Measurements from ENCODE around the gene VKORC1.

Gene VKORC1

GRCh38 chr16:31129568-31130335 is 35.2 kb upstream of the VKORC1 start:
- DNase-seq, result no peak

- DNase-seq, result no peak
These were observed 34.3 kb upstream of the VKORC1 start for GRCh38 chr16:31128711-31129567.

GRCh38 chr16:31127182-31127581 is 32.6 kb upstream of the VKORC1 start:
- no peak for DNase-seq

GRCh38 chr16:31125844-31126243 is 31.2 kb upstream of the VKORC1 start:
- no peak for DNase-seq

GRCh38 chr16:31120129-31120528 is 25.5 kb upstream of the VKORC1 start:
- DNase-seq, result no peak

GRCh38 chr16:31118223-31119155 is 23.9 kb upstream of the VKORC1 start:
- no peak for DNase-seq

DNA sequence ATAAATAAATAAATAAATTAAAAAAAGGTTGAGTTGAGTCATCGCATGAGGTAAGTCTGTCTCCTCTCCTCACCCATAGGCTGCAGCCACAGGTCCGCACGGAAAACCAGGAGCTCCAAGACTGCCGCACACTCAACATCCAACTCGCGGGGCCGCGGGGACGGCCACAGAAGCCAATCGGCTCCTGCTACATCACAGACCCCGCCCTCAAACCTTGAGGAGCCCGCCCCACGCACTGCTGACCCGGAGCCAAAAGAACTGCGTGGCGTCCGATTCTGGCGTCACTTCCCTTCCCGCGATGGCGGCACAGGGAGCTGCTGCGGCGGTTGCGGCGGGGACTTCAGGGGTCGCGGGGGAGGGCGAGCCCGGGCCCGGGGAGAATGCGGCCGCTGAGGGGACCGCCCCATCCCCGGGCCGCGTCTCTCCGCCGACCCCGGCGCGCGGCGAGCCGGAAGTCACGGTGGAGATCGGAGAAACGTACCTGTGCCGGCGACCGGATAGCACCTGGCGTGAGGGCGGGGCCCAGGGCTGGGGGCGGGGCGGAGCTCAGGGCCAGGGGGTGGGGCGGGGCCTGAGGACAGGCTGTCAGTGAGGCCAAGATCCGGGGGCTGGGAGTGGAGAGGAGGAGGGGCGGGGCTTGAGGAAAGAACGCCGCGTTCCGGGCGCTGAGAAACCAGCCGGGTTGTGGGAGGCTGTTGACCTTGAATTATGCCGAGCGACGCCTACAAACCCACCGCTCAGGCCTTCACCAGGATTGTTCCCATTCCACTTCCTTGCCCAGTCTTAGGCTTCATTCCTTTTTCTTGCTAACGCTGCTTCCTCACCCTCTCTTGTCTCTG is 23.0 kb upstream of the VKORC1 start, which contains the start of gene KAT8:
KAT8 (plus strand) TSS at position 281 of the 839 bp plus-strand sequence; CDS start at position 299, 18 bp downstream.
- DNase-seq, result no peak

DNA sequence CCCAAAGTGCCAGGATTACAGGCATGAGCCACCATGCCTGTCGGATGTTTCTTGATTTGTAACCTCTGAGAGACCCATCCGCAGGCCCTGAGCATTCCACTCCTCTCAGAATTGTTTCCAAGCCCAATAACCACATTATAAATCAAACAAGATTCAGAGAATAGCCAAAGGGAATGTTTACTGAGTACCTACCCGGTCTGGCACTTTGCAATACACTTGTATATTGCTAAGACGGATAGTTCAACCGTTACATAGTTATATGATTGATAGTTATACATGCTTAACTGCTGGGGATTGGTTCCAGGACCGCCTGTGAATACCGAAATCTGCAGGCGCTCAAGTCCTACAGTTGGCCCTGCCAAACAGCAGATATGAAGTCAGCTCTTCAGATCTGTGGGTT is 19.9 kb upstream of the VKORC1 start:
- no peak for DNase-seq

GRCh38 chr16:31113121-31114120 is 18.8 kb upstream of the VKORC1 start:
- DNase-seq, result no peak

- no peak for DNase-seq
These were observed 18.1 kb upstream of the VKORC1 start for GRCh38 chr16:31112711-31113110.

- no peak for DNase-seq
These were observed 17.4 kb upstream of the VKORC1 start for GRCh38 chr16:31111881-31112466.

DNA sequence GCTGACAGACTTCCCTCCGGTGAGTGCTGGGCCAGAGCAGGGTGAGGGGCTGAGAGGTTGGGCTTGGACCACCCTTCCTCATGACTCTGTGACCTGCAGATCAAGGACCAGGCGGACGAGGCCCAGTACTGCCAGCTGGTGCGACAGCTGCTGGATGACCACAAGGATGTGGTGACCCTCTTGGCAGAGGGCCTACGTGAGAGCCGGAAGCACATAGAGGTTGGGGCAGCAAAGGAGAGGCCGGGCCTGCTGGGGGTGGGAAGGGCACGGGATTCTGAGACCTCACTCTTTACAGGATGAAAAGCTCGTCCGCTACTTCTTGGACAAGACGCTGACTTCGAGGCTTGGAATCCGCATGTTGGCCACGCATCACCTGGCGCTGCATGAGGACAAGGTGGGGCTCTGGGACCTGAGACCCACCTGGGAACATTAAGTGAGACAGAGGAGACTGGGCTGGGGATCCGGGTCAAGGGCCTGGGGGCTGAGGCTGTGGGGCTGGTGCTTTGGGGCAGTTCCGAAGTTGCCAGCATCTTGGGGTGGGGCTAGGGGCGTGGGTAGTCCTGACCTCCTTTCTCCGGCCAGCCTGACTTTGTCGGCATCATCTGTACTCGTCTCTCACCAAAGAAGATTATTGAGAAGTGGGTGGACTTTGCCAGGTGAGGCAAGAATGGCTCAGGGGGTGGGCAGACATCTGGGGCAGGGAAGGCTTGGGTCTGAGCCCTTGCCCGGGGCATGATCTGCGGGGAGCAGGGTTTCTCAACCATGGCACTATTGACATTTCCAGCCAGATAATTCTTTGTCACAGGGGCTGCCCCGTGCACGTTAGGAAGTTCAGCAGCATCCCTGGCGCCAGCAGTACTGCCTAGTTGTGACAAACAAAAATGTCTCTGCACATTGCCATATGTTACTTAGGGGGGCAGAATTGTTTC is 15.8 kb upstream of the VKORC1 start:
- no peak for DNase-seq

DNA sequence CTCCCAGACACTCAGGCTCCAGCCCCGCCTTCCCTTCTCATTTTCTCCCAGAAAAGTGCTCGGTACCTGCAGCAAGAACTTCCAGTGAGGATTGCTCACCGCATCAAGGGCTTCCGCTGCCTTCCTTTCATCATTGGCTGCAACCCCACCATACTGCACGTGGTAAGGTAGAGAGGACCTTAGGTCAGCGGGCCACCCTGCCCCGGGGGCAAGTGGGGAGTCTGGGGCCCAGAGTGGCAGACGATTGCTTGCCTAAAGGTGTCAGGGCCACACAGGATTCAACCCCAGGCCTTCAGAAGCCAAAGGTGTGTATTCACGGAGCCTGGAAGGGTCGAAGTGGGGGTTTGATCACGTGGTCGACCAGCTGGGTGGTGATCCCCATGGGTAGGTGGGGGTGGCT is 15.0 kb upstream of the VKORC1 start:
- no peak for DNase-seq

DNA sequence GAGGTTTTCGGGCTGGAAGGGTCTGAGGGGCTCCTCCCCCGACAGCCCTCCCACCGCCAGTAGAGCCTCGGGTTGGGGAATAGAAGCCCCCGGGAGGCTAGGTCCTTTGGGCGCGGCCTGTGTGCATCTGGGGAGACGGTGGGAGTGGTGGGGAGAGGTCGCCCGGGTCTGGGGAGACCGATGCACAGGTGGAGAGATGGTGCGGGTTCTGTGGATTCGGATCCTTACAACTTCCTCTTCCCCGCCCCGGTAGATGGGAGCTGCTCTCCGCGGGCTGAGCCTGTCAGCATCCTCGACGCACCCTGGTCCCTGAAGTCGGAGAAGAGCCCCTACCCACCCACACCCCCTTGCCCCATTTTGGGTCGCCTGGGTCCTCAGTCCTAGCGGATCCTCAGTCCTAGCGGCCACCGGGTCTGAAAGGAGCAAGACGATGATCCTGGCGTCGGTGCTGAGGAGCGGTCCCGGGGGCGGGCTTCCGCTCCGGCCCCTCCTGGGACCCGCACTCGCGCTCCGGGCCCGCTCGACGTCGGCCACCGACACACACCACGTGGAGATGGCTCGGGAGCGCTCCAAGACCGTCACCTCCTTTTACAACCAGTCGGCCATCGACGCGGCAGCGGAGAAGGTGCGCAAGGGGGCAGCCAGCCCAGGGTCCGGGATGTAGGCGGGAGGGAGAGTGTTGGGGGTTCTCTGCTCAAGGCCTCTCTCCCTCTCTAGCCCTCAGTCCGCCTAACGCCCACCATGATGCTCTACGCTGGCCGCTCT is 14.4 kb upstream of the VKORC1 start:
- DNase-seq, result no peak

- DNase-seq, result no peak
These were observed 13.6 kb upstream of the VKORC1 start, which contains the start of gene BCKDK for GRCh38 chr16:31108035-31108793. TSS of gene BCKDK (plus strand) at chr16:31108386. CDS start at chr16:31109224, 838 bp downstream.

DNA sequence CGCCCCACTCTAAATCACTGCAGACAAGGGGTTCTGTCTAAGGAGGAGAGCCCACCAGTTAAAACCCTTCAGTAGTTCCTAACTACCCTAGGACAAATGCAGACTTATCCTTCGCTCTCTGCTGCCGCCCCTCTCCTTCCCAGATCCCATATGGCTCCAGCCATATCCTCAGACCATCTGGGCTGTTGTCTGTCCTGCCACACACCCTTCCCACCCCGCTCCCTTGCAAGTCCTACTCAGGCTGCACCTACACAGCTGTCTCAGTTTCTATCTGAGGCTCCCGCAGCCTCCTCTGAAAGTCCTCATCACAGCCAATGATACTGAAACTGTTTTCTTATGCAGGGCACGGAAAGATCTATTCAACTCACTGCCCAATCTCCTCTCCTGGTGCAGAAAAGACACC is 12.9 kb upstream of the VKORC1 start:
- no peak for DNase-seq

All from cortex of kidney (tissue), 1 donor.